HepG2 (cell line): ENCODE data around the gene ZNF547. TPM values are rescaled to one million over a fixed set of nuclear protein-coding genes. Genes with fewer than 3 reads are reported as not detected.

Experiments
- DRAP1 ChIP-seq: IDR thresholded peaks from 2 replicates; pipeline ENCODE4 v1.6.1; 2016; ENCODE audit warnings: missing genetic modification reagents, missing compliant biosample characterization
- HMGXB3 ChIP-seq: sonication (generic); formaldehyde crosslinking; IDR thresholded peaks from 2 replicates; pipeline ENCODE4 v1.4.0; 2020; ENCODE audit warnings: missing genetic modification reagents, borderline replicate concordance
- NONO ChIP-seq, 2 experiments: fragments of 450-650 bp in 1 of 2; sonication (generic) in 1 of 2; formaldehyde crosslinking in 1 of 2; IDR thresholded peaks in 1 of 2; conservative IDR thresholded peaks in 1 of 2; 2 replicates each; pipeline versions ENCODE4 v1.6.1 to v1.8.0; 2017 to 2022; ENCODE audit warnings: mild to moderate bottlenecking in 1 of 2, missing genetic modification reagents in 1 of 2, moderate library complexity in 1 of 2
- REXO4 ChIP-seq: sonication (generic); formaldehyde crosslinking; IDR thresholded peaks from 2 replicates; pipeline ENCODE4 v1.8.0; 2022; ENCODE audit warnings: missing genetic modification reagents, mild to moderate bottlenecking, borderline replicate concordance
- ZBTB8A ChIP-seq: sonication (generic); formaldehyde crosslinking; IDR thresholded peaks from 2 replicates; pipeline ENCODE4 v1.4.0; 2020; ENCODE audit warnings: mild to moderate bottlenecking, low read depth, missing genetic modification reagents, borderline replicate concordance
- ZFP36L1 ChIP-seq: sonication (generic); formaldehyde crosslinking; IDR thresholded peaks from 2 replicates; pipeline ENCODE4 v1.8.0; 2022; ENCODE audit warnings: mild to moderate bottlenecking, missing genetic modification reagents, moderate library complexity
- ZNF317 ChIP-seq: sonication (generic); formaldehyde crosslinking; IDR thresholded peaks from 2 replicates; pipeline ENCODE4 v1.5.0; 2020; ENCODE audit warnings: mild to moderate bottlenecking, missing genetic modification reagents
- ZNF7 ChIP-seq: IDR thresholded peaks from 2 replicates; pipeline ENCODE4 v1.6.1; 2016; ENCODE audit warnings: missing biosample characterization, missing genetic modification reagents
- polyA plus RNA-seq, 8 experiments: library from polyadenylated mRNA; depleted of rRNA in 3 of 8; stranded (reverse) in 7 of 8; unstranded in 1 of 8; fragments of >200 nt; fragmentation: Illumina TruSeq in 4 of 8; extraction: Trizol in 4 of 8; gene quantifications; 2 replicates each; pipeline versions ENCODE4 v1.2.1 to v1.2.3, GENCODE V29; 2011 to 2016; ENCODE audit warnings: low read depth in 4 of 8, missing spikeins in 1 of 8, mixed read lengths in 1 of 8; ENCODE audit not compliant: insufficient read depth in 1 of 8
- total RNA-seq, 5 experiments: library from RNA; depleted of rRNA; stranded (reverse); fragments of >200 nt; fragmentation: Illumina TruSeq; extraction: Trizol; gene quantifications; 2 replicates each; pipeline ENCODE4 v1.2.3, GENCODE V29; 2016; ENCODE audit warnings: low read depth in 1 of 5
- TF ChIP-seq, protein P1 (sequence below): sonication (generic); formaldehyde crosslinking; IDR thresholded peaks from 2 replicates; pipeline ENCODE4 v1.8.1; 2023; ENCODE audit warnings: mild to moderate bottlenecking, missing genetic modification reagents
- TF ChIP-seq, protein P2 (sequence below): sonication (generic); formaldehyde crosslinking; IDR thresholded peaks from 2 replicates; pipeline ENCODE4 v1.4.0; 2020; ENCODE audit warnings: missing genetic modification reagents, borderline replicate concordance
- TF ChIP-seq, protein P3 (sequence below): sonication (generic); formaldehyde crosslinking; IDR thresholded peaks from 2 replicates; pipeline ENCODE4 v1.5.0; 2020; ENCODE audit warnings: mild to moderate bottlenecking, missing genetic modification reagents, moderate library complexity
- TF ChIP-seq, protein P4 (sequence below): sonication (generic); formaldehyde crosslinking; IDR thresholded peaks from 2 replicates; pipeline ENCODE4 v1.4.0; 2020; ENCODE audit warnings: missing genetic modification reagents

ZNF547 gene
- total and polyA plus RNA-seq, 2 of the 13 experiments (the other 11 are each of a cell fraction or from before 2014, with no cell fraction given) = 2.0 to 2.6 TPM

- TF ChIP-seq ZBTB8A (CRISPR knock-in tag) (no peak), ZNF7 (CRISPR knock-in tag) (no peak), NONO (IDR thresholded peaks at IDR 0.05) (no peak), NONO (CRISPR knock-in tag; conservative IDR thresholded peaks at IDR 0.05) (no peak), ZNF317 (no peak), HMGXB3 (CRISPR knock-in tag) (no peak), ZFP36L1 (no peak), DRAP1 (CRISPR knock-in tag) (no peak), REXO4 (CRISPR knock-in tag) (no peak)
- TF ChIP-seq, protein P1, sequence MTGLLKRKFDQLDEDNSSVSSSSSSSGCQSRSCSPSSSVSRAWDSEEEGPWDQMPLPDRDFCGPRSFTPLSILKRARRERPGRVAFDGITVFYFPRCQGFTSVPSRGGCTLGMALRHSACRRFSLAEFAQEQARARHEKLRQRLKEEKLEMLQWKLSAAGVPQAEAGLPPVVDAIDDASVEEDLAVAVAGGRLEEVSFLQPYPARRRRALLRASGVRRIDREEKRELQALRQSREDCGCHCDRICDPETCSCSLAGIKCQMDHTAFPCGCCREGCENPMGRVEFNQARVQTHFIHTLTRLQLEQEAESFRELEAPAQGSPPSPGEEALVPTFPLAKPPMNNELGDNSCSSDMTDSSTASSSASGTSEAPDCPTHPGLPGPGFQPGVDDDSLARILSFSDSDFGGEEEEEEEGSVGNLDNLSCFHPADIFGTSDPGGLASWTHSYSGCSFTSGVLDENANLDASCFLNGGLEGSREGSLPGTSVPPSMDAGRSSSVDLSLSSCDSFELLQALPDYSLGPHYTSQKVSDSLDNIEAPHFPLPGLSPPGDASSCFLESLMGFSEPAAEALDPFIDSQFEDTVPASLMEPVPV (CRISPR knock-in tag) = no peak
- TF ChIP-seq, protein P2, sequence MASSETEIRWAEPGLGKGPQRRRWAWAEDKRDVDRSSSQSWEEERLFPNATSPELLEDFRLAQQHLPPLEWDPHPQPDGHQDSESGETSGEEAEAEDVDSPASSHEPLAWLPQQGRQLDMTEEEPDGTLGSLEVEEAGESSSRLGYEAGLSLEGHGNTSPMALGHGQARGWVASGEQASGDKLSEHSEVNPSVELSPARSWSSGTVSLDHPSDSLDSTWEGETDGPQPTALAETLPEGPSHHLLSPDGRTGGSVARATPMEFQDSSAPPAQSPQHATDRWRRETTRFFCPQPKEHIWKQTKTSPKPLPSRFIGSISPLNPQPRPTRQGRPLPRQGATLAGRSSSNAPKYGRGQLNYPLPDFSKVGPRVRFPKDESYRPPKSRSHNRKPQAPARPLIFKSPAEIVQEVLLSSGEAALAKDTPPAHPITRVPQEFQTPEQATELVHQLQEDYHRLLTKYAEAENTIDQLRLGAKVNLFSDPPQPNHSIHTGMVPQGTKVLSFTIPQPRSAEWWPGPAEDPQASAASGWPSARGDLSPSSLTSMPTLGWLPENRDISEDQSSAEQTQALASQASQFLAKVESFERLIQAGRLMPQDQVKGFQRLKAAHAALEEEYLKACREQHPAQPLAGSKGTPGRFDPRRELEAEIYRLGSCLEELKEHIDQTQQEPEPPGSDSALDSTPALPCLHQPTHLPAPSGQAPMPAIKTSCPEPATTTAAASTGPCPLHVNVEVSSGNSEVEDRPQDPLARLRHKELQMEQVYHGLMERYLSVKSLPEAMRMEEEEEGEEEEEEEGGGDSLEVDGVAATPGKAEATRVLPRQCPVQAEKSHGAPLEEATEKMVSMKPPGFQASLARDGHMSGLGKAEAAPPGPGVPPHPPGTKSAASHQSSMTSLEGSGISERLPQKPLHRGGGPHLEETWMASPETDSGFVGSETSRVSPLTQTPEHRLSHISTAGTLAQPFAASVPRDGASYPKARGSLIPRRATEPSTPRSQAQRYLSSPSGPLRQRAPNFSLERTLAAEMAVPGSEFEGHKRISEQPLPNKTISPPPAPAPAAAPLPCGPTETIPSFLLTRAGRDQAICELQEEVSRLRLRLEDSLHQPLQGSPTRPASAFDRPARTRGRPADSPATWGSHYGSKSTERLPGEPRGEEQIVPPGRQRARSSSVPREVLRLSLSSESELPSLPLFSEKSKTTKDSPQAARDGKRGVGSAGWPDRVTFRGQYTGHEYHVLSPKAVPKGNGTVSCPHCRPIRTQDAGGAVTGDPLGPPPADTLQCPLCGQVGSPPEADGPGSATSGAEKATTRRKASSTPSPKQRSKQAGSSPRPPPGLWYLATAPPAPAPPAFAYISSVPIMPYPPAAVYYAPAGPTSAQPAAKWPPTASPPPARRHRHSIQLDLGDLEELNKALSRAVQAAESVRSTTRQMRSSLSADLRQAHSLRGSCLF (CRISPR knock-in tag) = no peak
- TF ChIP-seq, protein P3, sequence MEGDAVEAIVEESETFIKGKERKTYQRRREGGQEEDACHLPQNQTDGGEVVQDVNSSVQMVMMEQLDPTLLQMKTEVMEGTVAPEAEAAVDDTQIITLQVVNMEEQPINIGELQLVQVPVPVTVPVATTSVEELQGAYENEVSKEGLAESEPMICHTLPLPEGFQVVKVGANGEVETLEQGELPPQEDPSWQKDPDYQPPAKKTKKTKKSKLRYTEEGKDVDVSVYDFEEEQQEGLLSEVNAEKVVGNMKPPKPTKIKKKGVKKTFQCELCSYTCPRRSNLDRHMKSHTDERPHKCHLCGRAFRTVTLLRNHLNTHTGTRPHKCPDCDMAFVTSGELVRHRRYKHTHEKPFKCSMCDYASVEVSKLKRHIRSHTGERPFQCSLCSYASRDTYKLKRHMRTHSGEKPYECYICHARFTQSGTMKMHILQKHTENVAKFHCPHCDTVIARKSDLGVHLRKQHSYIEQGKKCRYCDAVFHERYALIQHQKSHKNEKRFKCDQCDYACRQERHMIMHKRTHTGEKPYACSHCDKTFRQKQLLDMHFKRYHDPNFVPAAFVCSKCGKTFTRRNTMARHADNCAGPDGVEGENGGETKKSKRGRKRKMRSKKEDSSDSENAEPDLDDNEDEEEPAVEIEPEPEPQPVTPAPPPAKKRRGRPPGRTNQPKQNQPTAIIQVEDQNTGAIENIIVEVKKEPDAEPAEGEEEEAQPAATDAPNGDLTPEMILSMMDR (CRISPR knock-in tag) = peak; percentile 96
- TF ChIP-seq, protein P4, sequence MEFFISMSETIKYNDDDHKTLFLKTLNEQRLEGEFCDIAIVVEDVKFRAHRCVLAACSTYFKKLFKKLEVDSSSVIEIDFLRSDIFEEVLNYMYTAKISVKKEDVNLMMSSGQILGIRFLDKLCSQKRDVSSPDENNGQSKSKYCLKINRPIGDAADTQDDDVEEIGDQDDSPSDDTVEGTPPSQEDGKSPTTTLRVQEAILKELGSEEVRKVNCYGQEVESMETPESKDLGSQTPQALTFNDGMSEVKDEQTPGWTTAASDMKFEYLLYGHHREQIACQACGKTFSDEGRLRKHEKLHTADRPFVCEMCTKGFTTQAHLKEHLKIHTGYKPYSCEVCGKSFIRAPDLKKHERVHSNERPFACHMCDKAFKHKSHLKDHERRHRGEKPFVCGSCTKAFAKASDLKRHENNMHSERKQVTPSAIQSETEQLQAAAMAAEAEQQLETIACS (CRISPR knock-in tag) = no peak
Measured at GRCh38 chr19:57406516-57407123, 43.3 kb downstream of the ZNF547 start (continued).
